Endodermal cell (in vitro differentiated cells): ENCODE results near the gene POU5F1. TPM values are rescaled to one million over a fixed set of nuclear protein-coding genes. Genes with fewer than 3 reads are reported as not detected.
A peak's percentile ranks its signal among the peaks of the same experiment; 100 is the strongest.

Experiments used
- DNase-seq: peaks from one replicate; pipeline ENCODE4 v3.0.0-alpha.2; 2017
- H3K27ac ChIP-seq: 2 replicates; pipeline ENCODE4 v1.5.1; 2013; ENCODE audit warnings: mild to moderate bottlenecking, low read depth, low read length, moderate library complexity
- H3K27me3 ChIP-seq: 2 replicates; pipeline ENCODE4 v1.6.1; 2013; ENCODE audit warnings: mild to moderate bottlenecking, low read length, moderate library complexity; ENCODE audit not compliant: insufficient read depth, control insufficient read depth, poor library complexity, severe bottlenecking
- H3K36me3 ChIP-seq: 2 replicates; pipeline ENCODE4 v1.7.0; 2013; ENCODE audit warnings: mild to moderate bottlenecking, low read length, moderate library complexity; ENCODE audit not compliant: control insufficient read depth, insufficient read depth
- H3K4me1 ChIP-seq: one replicate; pipeline ENCODE4 v1.7.0; 2013; ENCODE audit warnings: low read length; ENCODE audit not compliant: control insufficient read depth, insufficient read depth
- H3K4me3 ChIP-seq: 2 replicates; pipeline ENCODE4 v1.5.1; 2013; ENCODE audit warnings: mild to moderate bottlenecking, low read length, moderate library complexity
- H3K9ac ChIP-seq: 2 replicates; pipeline ENCODE4 v1.6.1; 2013; ENCODE audit warnings: mild to moderate bottlenecking, low read length, moderate library complexity; ENCODE audit not compliant: poor library complexity, severe bottlenecking; ENCODE audit errors: extremely low read depth
- H3K9me3 ChIP-seq: 2 replicates; pipeline ENCODE4 v1.6.1; 2013; ENCODE audit warnings: mild to moderate bottlenecking, low read length, moderate library complexity; ENCODE audit not compliant: control insufficient read depth
- H3K27ac Mint-ChIP-seq: 2 replicates; pipeline ENCODE4 v1.8.0; 2020; ENCODE audit warnings: mixed read lengths
- H3K27me3 Mint-ChIP-seq: 2 replicates; pipeline ENCODE4 v1.8.0; 2021; ENCODE audit warnings: mild to moderate bottlenecking, mixed read lengths; ENCODE audit not compliant: insufficient read depth
- H3K36me3 Mint-ChIP-seq: 2 replicates; pipeline ENCODE4 v1.8.0; 2020; ENCODE audit warnings: low read depth, mixed read lengths
- H3K4me1 Mint-ChIP-seq: 2 replicates; pipeline ENCODE4 v1.8.0; 2020; ENCODE audit warnings: mixed read lengths
- H3K4me3 Mint-ChIP-seq: 2 replicates; pipeline ENCODE4 v1.8.0; 2020; ENCODE audit warnings: mild to moderate bottlenecking, moderate library complexity, mixed read lengths
- H3K9me3 Mint-ChIP-seq: 2 replicates; pipeline ENCODE4 v1.8.0; 2020; ENCODE audit warnings: mild to moderate bottlenecking, mixed read lengths
- WGBS, 2 experiments: methylation state at CpG; one replicate each; pipeline versions ENCODE4 v1.1.5 to v1.1.7; 2013; ENCODE audit warnings: missing lambda C conversion rate in 2 of 2, mixed read lengths in 1 of 2; ENCODE audit not compliant: insufficient coverage in 1 of 2, insufficient read length in 1 of 2; 5-methylcytosine and 5-hydroxymethylcytosine counted together
- total RNA-seq, 2 donors: library from RNA; stranded (reverse); fragmentation: NEBNext Ultra II Directional in 1 of 2; extraction: Animal tissue kit (Norgen Biotek cat#: 25700) in 1 of 2; gene quantifications; 2 replicates in 1 of 2; 3 replicates in 1 of 2; pipeline ENCODE4 v1.2.1, GENCODE V29; 2021
- TF ChIP-seq, protein P1 (sequence below): fragments of 200-600 bp; sonication (generic); conservative IDR thresholded peaks from 2 replicates; pipeline ENCODE4 v1.5.0; 2021; ENCODE audit warnings: antibody characterized with exemption, mild to moderate bottlenecking

POU5F1 gene
- total RNA-seq, 2 donors from 2014 or later, result 106 to 687 TPM

DNA sequence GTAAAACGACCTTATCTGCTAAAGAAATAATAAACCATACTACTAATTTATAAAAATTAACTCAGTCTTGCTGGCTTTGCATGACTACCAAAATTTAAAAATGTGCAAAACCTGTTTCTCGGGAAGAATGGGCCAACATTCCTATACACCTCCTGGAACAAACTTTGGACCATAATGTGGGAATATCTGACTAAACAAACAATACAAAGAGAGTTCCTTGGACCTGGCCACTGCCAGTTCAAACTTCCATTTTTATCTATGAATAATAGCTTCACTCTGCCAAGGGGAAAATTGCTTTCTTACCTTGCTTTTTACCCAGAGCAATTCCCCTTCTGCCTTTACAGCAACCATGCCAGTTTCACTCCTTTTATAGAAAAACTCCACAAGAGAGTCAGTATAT, 38.7 kb upstream of the POU5F1 start:
- Mint-ChIP-seq H3K27me3 (peaks cover 2% of the 10 kb centered on the region), H3K4me3 (no peak overlapping the region), H3K4me1 (peaks cover 15% of the 10 kb centered on the region), H3K9me3 (no peaks in the 10 kb centered on the region), H3K27ac (no peak overlapping the region), H3K36me3 (no peaks in the 10 kb centered on the region)
- Histone ChIP-seq H3K4me1 (peaks cover 8% of the 10 kb centered on the region), H3K9ac (no peak overlapping the region), H3K27ac (no peak overlapping the region), H3K4me3 (no peak overlapping the region), H3K27me3 (no peaks in the 10 kb centered on the region), H3K9me3 (no peaks in the 10 kb centered on the region), H3K36me3 (no peaks in the 10 kb centered on the region)
- DNase-seq, result no peak
- WGBS, 2 experiments, result 87 to 100% methylated on average over 1 to 2 of the region's 2 CpGs
- TF ChIP-seq, protein P1, sequence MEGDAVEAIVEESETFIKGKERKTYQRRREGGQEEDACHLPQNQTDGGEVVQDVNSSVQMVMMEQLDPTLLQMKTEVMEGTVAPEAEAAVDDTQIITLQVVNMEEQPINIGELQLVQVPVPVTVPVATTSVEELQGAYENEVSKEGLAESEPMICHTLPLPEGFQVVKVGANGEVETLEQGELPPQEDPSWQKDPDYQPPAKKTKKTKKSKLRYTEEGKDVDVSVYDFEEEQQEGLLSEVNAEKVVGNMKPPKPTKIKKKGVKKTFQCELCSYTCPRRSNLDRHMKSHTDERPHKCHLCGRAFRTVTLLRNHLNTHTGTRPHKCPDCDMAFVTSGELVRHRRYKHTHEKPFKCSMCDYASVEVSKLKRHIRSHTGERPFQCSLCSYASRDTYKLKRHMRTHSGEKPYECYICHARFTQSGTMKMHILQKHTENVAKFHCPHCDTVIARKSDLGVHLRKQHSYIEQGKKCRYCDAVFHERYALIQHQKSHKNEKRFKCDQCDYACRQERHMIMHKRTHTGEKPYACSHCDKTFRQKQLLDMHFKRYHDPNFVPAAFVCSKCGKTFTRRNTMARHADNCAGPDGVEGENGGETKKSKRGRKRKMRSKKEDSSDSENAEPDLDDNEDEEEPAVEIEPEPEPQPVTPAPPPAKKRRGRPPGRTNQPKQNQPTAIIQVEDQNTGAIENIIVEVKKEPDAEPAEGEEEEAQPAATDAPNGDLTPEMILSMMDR, result no peak

DNA sequence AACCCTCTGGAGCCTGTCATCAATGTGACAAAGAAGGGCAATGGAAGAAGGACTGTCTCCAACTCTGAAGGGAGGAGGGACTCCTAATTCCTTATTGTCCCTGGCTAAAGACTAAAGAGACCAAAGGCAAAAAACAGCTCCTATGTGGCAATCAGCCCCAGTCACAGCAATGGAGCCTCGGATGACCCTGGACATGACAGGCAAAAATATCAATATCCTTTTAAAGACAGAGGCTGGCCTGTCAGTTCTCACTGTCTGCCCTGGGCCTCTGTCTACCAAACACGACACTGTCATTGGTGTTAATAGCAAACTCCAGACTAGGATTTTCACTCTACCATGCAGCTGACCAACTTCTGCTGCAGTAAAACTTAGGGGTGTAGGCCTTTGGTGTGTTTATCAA, 38.0 kb upstream of the POU5F1 start:
- no peak for DNase-seq
- TF ChIP-seq, protein P1, result no peak
- no peak overlapping the region for H3K4me3 ChIP-seq
- peak overlapping the region; percentile 44 for H3K27ac ChIP-seq
- Mint-ChIP-seq H3K27ac (no peak overlapping the region), H3K36me3 (no peaks in the 10 kb centered on the region), H3K27me3 (peaks cover 2% of the 10 kb centered on the region), H3K4me1 (peaks cover 21% of the 10 kb centered on the region), H3K9me3 (no peaks in the 10 kb centered on the region), H3K4me3 (no peak overlapping the region)
- no peaks in the 10 kb centered on the region for H3K9me3 ChIP-seq
- H3K36me3 ChIP-seq, result no peaks in the 10 kb centered on the region
- peaks cover 8% of the 10 kb centered on the region for H3K4me1 ChIP-seq
- H3K27me3 ChIP-seq, result no peaks in the 10 kb centered on the region
- H3K9ac ChIP-seq, result no peak overlapping the region
- WGBS, 2 experiments, result 93 to 100% methylated on average over 1 to 2 of the region's 2 CpGs

DNA sequence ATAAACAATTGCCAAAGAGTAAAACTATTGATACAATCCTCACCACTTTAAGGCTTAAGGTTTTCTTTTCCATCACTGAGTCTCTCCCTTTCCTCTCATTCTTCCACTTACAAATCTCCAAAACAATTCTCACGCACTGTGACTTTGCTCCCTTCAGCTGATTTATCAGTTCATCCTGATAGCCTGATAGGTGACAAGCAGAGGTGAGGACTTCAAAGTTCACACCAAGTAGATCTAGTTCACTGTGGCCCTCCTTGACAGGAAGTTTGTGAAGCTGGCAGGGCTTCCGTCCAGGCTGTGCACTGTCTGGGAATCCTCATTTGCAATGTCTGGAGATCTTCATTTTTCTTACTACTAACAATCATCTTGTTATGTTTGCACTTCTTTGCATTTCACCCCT, 35.2 kb upstream of the POU5F1 start:
- Mint-ChIP-seq H3K9me3 (peaks cover 3% of the 10 kb centered on the region), H3K4me1 (peaks cover 25% of the 10 kb centered on the region), H3K36me3 (no peaks in the 10 kb centered on the region), H3K27me3 (peaks cover 5% of the 10 kb centered on the region), H3K27ac (no peak overlapping the region), H3K4me3 (no peak overlapping the region)
- TF ChIP-seq, protein P1, result no peak
- H3K27me3 ChIP-seq, result no peaks in the 10 kb centered on the region
- H3K27ac ChIP-seq, result no peak overlapping the region
- no peak overlapping the region for H3K4me3 ChIP-seq
- WGBS, 2 experiments, result 69 to 92% methylated on average over 2 of the region's 2 CpGs
- DNase-seq, result no peak
- no peaks in the 10 kb centered on the region for H3K36me3 ChIP-seq
- H3K9me3 ChIP-seq, result no peaks in the 10 kb centered on the region
- H3K4me1 ChIP-seq, result peaks cover 11% of the 10 kb centered on the region
- no peak overlapping the region for H3K9ac ChIP-seq
